Sigmoid colon (tissue), 4 donors: ENCODE measurements around the gene ETV3.

Experiments used
- POLR2AphosphoS5 ChIP-seq, 4 donors: sonication (generic); formaldehyde crosslinking; IDR thresholded peaks; one replicate each; pipeline ENCODE4 v1.6.1; 2017; ENCODE audit warnings: antibody characterized with exemption in 4 of 4
- TF ChIP-seq, protein P1 (sequence below), 4 experiments: fragments of 450-650 bp in 3 of 4; fragments of 200-600 bp in 1 of 4; IDR thresholded peaks; one replicate each; pipeline ENCODE4 v1.5.1; 2016 to 2019; ENCODE audit warnings: antibody characterized with exemption in 4 of 4, mild to moderate bottlenecking in 3 of 4, moderate library complexity in 2 of 4

- TF ChIP-seq, protein P1, sequence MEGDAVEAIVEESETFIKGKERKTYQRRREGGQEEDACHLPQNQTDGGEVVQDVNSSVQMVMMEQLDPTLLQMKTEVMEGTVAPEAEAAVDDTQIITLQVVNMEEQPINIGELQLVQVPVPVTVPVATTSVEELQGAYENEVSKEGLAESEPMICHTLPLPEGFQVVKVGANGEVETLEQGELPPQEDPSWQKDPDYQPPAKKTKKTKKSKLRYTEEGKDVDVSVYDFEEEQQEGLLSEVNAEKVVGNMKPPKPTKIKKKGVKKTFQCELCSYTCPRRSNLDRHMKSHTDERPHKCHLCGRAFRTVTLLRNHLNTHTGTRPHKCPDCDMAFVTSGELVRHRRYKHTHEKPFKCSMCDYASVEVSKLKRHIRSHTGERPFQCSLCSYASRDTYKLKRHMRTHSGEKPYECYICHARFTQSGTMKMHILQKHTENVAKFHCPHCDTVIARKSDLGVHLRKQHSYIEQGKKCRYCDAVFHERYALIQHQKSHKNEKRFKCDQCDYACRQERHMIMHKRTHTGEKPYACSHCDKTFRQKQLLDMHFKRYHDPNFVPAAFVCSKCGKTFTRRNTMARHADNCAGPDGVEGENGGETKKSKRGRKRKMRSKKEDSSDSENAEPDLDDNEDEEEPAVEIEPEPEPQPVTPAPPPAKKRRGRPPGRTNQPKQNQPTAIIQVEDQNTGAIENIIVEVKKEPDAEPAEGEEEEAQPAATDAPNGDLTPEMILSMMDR (IDR thresholded peaks at IDR 0.05): no peak
- TF ChIP-seq POLR2AphosphoS5 (IDR thresholded peaks at IDR 0.05): no peak
These were observed 45.7 kb upstream of the ETV3 start for GRCh38 chr1:157183870-157184269.
